Measurements from ENCODE around the gene SDCBP2. TPM values are rescaled to one million over a fixed set of nuclear protein-coding genes. Genes with fewer than 3 reads are reported as not detected.
A peak's percentile ranks its signal among the peaks of the same experiment; 100 is the strongest.

Gene SDCBP2
- total and polyA plus RNA-seq, 2 experiments from 2014 or later = 4.2 to 5.5 TPM

DNA sequence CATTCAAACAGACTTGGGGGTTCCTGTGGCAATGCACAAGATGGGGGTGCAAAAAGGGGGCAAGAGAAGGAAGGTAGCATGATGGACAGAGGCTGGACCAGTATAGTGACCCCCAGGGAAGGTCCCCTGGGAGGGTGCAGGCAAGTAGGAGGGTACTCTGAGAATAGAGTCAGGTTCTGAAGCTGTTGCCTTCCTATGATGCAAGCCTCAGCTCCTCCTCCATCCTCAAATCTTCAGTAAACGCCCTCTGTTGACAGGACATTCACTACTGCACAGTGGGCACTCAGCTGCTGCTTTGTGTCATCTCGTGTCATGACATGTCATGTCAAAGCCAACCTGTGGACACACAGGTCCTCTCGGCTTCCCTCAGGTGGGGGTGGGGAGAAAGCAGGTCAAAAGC is 5.8 kb upstream of the SDCBP2 start:
- Histone ChIP-seq H3F3A (ENCODE audit: insufficient read depth) (peaks cover 9% of the 10 kb centered on the region), H3K36me3 (ENCODE audit: low read depth) (peaks cover 3% of the 10 kb centered on the region; the same call in 1 of the 2 replicates), H3K27ac (no peak overlapping the region), H3K27me3 (replicated peaks; ENCODE audit: insufficient read depth) (no peaks in the 10 kb centered on the region), H3K9me2 (ENCODE audit: insufficient read depth) (no peaks in the 10 kb centered on the region), H4K20me1 (ENCODE audit: insufficient read depth) (no peaks in the 10 kb centered on the region), H3K79me2 (ENCODE audit: insufficient read depth) (peaks cover 66% of the 10 kb centered on the region), H3K4me1 (ENCODE audit: insufficient read depth) (peaks cover 27% of the 10 kb centered on the region), H2AFZ (no peak overlapping the region), H3K4me3 (no peak overlapping the region), H3K4me2 (ENCODE audit: unreplicated experiment) (no peak overlapping the region), H3K9me3 (ENCODE audit: low read depth) (no peaks in the 10 kb centered on the region), H3K9ac (no peak overlapping the region)
- TF ChIP-seq EZH2phosphoT487 (IDR thresholded peaks at IDR 0.05; ENCODE audit: insufficient read depth, low read depth) = no peak
- TF ChIP-seq EZH2 (IDR thresholded peaks at IDR 0.05; ENCODE audit: insufficient read depth, poor library complexity, severe bottlenecking) = no peak
- in situ Hi-C loops (cut with MboI) = no loop called here
- DNase-seq = peak; percentile 22
- WGBS, 2 experiments (ENCODE audit: low coverage in 1 of 2, low lambda C conversion rate in 2 of 2, missing lambda C conversion rate in 2 of 2) = 42 to 69% methylated on average over 3 of the region's 3 CpGs

GRCh38 chr20:1334370-1334731 is 5.4 kb upstream of the SDCBP2 start:
- no peak overlapping the region for H3K4me3 ChIP-seq
- in situ Hi-C loops (cut with MboI) = no loop called here
- H3K36me3 ChIP-seq (ENCODE audit: low read depth) = peaks cover 3% of the 10 kb centered on the region; the same call in 1 of the 2 replicates
- no peak overlapping the region for H3K4me2 ChIP-seq (ENCODE audit: unreplicated experiment)
- DNase-seq = no peak
- H2AFZ ChIP-seq = no peak overlapping the region
- no peaks in the 10 kb centered on the region for H3K27me3 ChIP-seq (replicated peaks; ENCODE audit: insufficient read depth)
- H3K27ac ChIP-seq = no peak overlapping the region
- H3K9me3 ChIP-seq (ENCODE audit: low read depth) = no peaks in the 10 kb centered on the region
- TF ChIP-seq EZH2 (IDR thresholded peaks at IDR 0.05; ENCODE audit: insufficient read depth, poor library complexity, severe bottlenecking) (no peak), EZH2phosphoT487 (IDR thresholded peaks at IDR 0.05; ENCODE audit: insufficient read depth, low read depth) (no peak)
- H3K9me2 ChIP-seq (ENCODE audit: insufficient read depth) = no peaks in the 10 kb centered on the region
- WGBS, 2 experiments (ENCODE audit: low coverage in 1 of 2, low lambda C conversion rate in 2 of 2, missing lambda C conversion rate in 2 of 2) = 88 to 89% methylated on average over 4 of the region's 4 CpGs
- peaks cover 70% of the 10 kb centered on the region for H3K79me2 ChIP-seq (ENCODE audit: insufficient read depth)
- H3K9ac ChIP-seq = no peak overlapping the region
- peaks cover 13% of the 10 kb centered on the region for H3F3A ChIP-seq (ENCODE audit: insufficient read depth)
- H3K4me1 ChIP-seq (ENCODE audit: insufficient read depth) = peaks cover 29% of the 10 kb centered on the region
- H4K20me1 ChIP-seq (ENCODE audit: insufficient read depth) = no peaks in the 10 kb centered on the region

DNA sequence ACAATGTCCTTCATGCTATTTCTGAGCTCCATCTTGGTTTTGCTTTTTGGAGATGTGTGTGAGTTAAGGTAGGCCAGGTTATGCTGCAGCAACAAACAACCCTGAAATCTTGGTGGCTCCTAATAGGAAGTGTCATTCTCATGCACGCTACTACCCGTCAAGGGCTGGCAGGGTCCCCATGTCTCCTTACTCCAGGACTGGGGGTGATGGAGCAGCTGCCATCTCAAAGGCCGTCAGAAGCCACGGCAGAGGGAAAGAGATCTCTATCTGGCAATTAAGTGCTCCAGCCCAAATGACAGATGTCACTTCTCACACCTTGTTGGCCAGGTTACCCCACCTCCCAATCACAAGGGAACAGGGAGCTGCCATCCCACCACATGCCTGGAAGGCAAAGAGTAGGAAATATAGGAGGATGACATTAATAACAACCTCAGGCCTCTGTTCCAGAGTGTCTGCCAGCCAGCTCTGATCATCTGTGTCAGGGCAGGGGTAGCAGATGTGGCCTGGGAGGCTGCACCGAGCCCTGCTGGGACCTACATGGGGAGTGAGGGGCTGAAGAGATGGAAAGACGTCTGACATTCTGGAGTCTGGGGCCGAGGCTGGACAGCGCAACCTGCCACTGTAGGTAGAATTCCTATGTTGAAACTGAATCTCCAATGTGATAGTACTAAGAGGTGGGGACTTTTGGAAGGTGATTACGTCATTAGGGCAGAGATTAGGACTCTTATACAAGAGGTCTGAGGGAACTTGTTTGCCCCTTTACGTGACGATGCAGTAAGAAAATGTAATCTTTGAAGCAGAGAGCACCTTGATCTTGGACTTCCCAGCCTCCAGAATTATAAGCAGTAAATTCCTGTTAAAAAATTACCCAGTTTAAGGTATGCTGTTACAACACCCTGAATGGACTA is 4.8 kb upstream of the SDCBP2 start:
- Histone ChIP-seq H3K9me2 (ENCODE audit: insufficient read depth) (no peaks in the 10 kb centered on the region), H3K36me3 (ENCODE audit: low read depth) (peaks cover 3% of the 10 kb centered on the region; the same call in 1 of the 2 replicates), H3K9ac (no peak overlapping the region), H3K27ac (no peak overlapping the region), H3K4me3 (no peak overlapping the region), H3F3A (ENCODE audit: insufficient read depth) (peaks cover 16% of the 10 kb centered on the region), H3K79me2 (ENCODE audit: insufficient read depth) (peaks cover 76% of the 10 kb centered on the region), H4K20me1 (ENCODE audit: insufficient read depth) (no peaks in the 10 kb centered on the region), H3K4me2 (ENCODE audit: unreplicated experiment) (no peak overlapping the region), H3K9me3 (ENCODE audit: low read depth) (no peaks in the 10 kb centered on the region), H3K4me1 (ENCODE audit: insufficient read depth) (peaks cover 29% of the 10 kb centered on the region), H3K27me3 (replicated peaks; ENCODE audit: insufficient read depth) (no peaks in the 10 kb centered on the region), H2AFZ (no peak overlapping the region)
- no peak for TF ChIP-seq EZH2phosphoT487 (IDR thresholded peaks at IDR 0.05; ENCODE audit: insufficient read depth, low read depth)
- no peak for TF ChIP-seq EZH2 (IDR thresholded peaks at IDR 0.05; ENCODE audit: insufficient read depth, poor library complexity, severe bottlenecking)
- DNase-seq = no peak
- in situ Hi-C loops (cut with MboI) = no loop called here
- WGBS, 2 experiments (ENCODE audit: low coverage in 1 of 2, low lambda C conversion rate in 2 of 2, missing lambda C conversion rate in 2 of 2) = 93 to 94% methylated on average over 11 of the region's 11 CpGs

DNA sequence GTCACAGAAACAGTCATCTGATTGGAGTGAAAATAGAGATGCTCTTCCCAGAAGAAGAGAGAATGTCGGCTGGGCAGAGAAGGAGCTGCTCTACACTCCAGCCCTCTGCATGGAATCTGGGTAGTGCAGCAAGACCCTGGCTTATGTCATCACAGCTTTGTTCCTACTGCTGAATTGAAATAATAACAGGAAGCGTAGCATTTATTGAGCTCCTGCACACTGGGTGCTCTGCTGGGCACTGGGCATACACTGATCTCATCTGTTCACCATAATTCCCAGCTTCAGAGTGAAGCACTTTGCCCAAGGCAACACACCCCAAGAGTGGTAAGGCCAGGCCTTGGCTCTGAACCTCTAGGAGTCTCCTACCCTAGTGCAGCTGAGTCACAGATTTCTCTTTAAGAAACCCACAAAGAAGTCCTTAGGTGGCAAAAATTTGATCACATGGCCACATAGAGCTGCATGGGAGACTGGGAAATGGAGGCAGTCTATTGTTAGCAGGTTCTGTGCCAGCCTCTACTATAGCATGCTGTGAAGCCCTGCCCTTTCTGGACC is 3.9 kb upstream of the SDCBP2 start:
- DNase-seq = no peak
- peaks cover 3% of the 10 kb centered on the region; the same call in 1 of the 2 replicates for H3K36me3 ChIP-seq (ENCODE audit: low read depth)
- H3K4me1 ChIP-seq (ENCODE audit: insufficient read depth) = peaks cover 38% of the 10 kb centered on the region
- peaks cover 25% of the 10 kb centered on the region for H3F3A ChIP-seq (ENCODE audit: insufficient read depth)
- no peak overlapping the region for H2AFZ ChIP-seq
- WGBS, 2 experiments (ENCODE audit: low coverage in 1 of 2, low lambda C conversion rate in 2 of 2, missing lambda C conversion rate in 2 of 2) = 95 to 98% methylated on average over 2 of the region's 2 CpGs
- H3K4me2 ChIP-seq (ENCODE audit: unreplicated experiment) = no peak overlapping the region
- peaks cover 82% of the 10 kb centered on the region for H3K79me2 ChIP-seq (ENCODE audit: insufficient read depth)
- in situ Hi-C loops (cut with MboI) = no loop called here
- H3K9me2 ChIP-seq (ENCODE audit: insufficient read depth) = no peaks in the 10 kb centered on the region
- no peaks in the 10 kb centered on the region for H4K20me1 ChIP-seq (ENCODE audit: insufficient read depth)
- no peak overlapping the region for H3K4me3 ChIP-seq
- H3K9me3 ChIP-seq (ENCODE audit: low read depth) = no peaks in the 10 kb centered on the region
- no peaks in the 10 kb centered on the region for H3K27me3 ChIP-seq (replicated peaks; ENCODE audit: insufficient read depth)
- TF ChIP-seq EZH2 (IDR thresholded peaks at IDR 0.05; ENCODE audit: insufficient read depth, poor library complexity, severe bottlenecking) = no peak
- no peak for TF ChIP-seq EZH2phosphoT487 (IDR thresholded peaks at IDR 0.05; ENCODE audit: insufficient read depth, low read depth)
- no peak overlapping the region for H3K9ac ChIP-seq
- H3K27ac ChIP-seq = no peak overlapping the region

Data from GM23248 (cell line).